Stomach (tissue), 4 donors: ENCODE data around the gene ARID2.

ENCODE experiments used
- CTCF ChIP-seq, 7 experiments: fragments of 450-650 bp in 4 of 7; fragments of 200-600 bp in 3 of 7; sonication (generic) in 3 of 7; IDR thresholded peaks; one replicate each; pipeline ENCODE4 v1.5.1; 2016 to 2019; ENCODE audit warnings: antibody characterized with exemption in 7 of 7, control low read depth in 2 of 7, mild to moderate bottlenecking in 1 of 7
- EP300 ChIP-seq: sonication (generic); formaldehyde crosslinking; IDR thresholded peaks from one replicate; pipeline ENCODE4 v1.6.1; 2017; ENCODE audit warnings: antibody characterized with exemption
- POLR2A ChIP-seq, 4 donors: fragments of 450-650 bp; IDR thresholded peaks; one replicate each; pipeline ENCODE4 v1.6.1; 2016; ENCODE audit warnings: antibody characterized with exemption in 4 of 4, control low read depth in 2 of 4, mild to moderate bottlenecking in 1 of 4, moderate library complexity in 1 of 4
- POLR2AphosphoS5 ChIP-seq, 3 donors: sonication (generic); formaldehyde crosslinking; IDR thresholded peaks; one replicate each; pipeline ENCODE4 v1.6.1; 2016; ENCODE audit warnings: antibody characterized with exemption in 3 of 3

DNA sequence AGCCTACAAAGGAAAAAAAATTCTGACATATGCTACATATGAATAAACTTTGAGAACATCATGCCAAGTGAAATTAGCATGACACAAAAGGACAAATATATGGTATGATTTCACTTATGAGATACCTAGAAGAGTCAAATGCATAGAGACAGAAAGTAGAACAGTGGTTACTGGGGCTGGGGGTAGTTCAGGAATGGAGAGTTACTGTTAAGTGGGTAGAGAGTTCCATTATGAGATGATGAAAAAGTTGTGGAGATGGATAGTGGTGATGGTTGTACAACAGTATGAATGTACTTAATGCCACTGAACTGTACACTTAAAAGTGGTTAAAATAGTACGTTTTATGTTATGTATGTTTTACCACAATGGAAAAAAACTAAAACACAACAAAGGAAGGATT lies 168.6 kb downstream of the ARID2 start:
- TF ChIP-seq POLR2A (IDR thresholded peaks at IDR 0.05) (no peak), CTCF (IDR thresholded peaks at IDR 0.05) (no peak), POLR2AphosphoS5 (IDR thresholded peaks at IDR 0.05) (no peak), EP300 (no peak)
